Neural progenitor cell (in vitro differentiated cells): ENCODE data around the gene MRTFB. TPM values are rescaled to one million over a fixed set of nuclear protein-coding genes. Genes with fewer than 3 reads are reported as not detected.

Experiments
- DNase-seq: peaks from one replicate; pipeline ENCODE4 v3.0.0-alpha.2; 2016; ENCODE audit warnings: low spot score
- H2AFZ ChIP-seq: fragments of 200-600 bp; sonication (generic); replicated peaks from 2 replicates; pipeline ENCODE4 v1.6.1; 2016; ENCODE audit warnings: antibody characterized with exemption
- H3F3A ChIP-seq: fragments of 200-600 bp; sonication (generic); 2 replicates; pipeline ENCODE4 v1.6.1; 2016; ENCODE audit warnings: antibody characterized with exemption, low read depth
- H3K27ac ChIP-seq: fragments of 200-600 bp; sonication (generic); 2 replicates; pipeline ENCODE4 v1.5.1; 2016; ENCODE audit warnings: mild to moderate bottlenecking
- H3K27me3 ChIP-seq: fragments of 200-600 bp; sonication (generic); 2 replicates; pipeline ENCODE4 v1.6.1; 2016; ENCODE audit warnings: mild to moderate bottlenecking, moderate library complexity
- H3K36me3 ChIP-seq: fragments of 200-600 bp; sonication (generic); 2 replicates; pipeline ENCODE4 v1.5.1; 2016
- H3K4me1 ChIP-seq: fragments of 200-600 bp; sonication (generic); 2 replicates; pipeline ENCODE4 v1.6.1; 2016; ENCODE audit warnings: mixed run types
- H3K4me2 ChIP-seq: fragments of 200-600 bp; sonication (generic); 2 replicates; pipeline ENCODE4 v1.6.1; 2016
- H3K4me3 ChIP-seq: fragments of 200-600 bp; sonication (generic); 2 replicates; pipeline ENCODE4 v1.5.1; 2016
- H3K79me2 ChIP-seq: fragments of 200-600 bp; sonication (generic); 2 replicates; pipeline ENCODE4 v1.6.1; 2016; ENCODE audit warnings: low read depth
- H3K9ac ChIP-seq: fragments of 200-600 bp; sonication (generic); 2 replicates; pipeline ENCODE4 v1.6.1; 2016
- H3K9me3 ChIP-seq: fragments of 200-600 bp; sonication (generic); 2 replicates; pipeline ENCODE4 v1.5.1; 2016; ENCODE audit warnings: low read depth
- H4K20me1 ChIP-seq: fragments of 200-600 bp; sonication (generic); 2 replicates; pipeline ENCODE4 v1.6.1; 2016; ENCODE audit warnings: low read depth
- H3K27ac Mint-ChIP-seq: 3 replicates; pipeline ENCODE4 v1.8.0; 2021; ENCODE audit warnings: mixed read lengths
- H3K27me3 Mint-ChIP-seq: 2 replicates; pipeline ENCODE4 v1.8.0; 2022; ENCODE audit warnings: low read depth, mild to moderate bottlenecking, inconsistent platforms, moderate library complexity, mixed read lengths; ENCODE audit not compliant: insufficient read depth
- H3K36me3 Mint-ChIP-seq: 3 replicates; pipeline ENCODE4 v1.8.0; 2021; ENCODE audit warnings: mixed read lengths
- H3K4me1 Mint-ChIP-seq: 3 replicates; pipeline ENCODE4 v1.8.0; 2021; ENCODE audit warnings: mixed read lengths
- H3K4me3 Mint-ChIP-seq: 3 replicates; pipeline ENCODE4 v1.8.0; 2021; ENCODE audit warnings: mild to moderate bottlenecking, moderate library complexity, mixed read lengths
- H3K9me3 Mint-ChIP-seq: 3 replicates; pipeline ENCODE4 v1.8.0; 2020; ENCODE audit warnings: mixed read lengths
- EZH2 ChIP-seq: fragments of 200-600 bp; sonication (generic); IDR thresholded peaks from 2 replicates; pipeline ENCODE4 v1.6.1; 2017; ENCODE audit warnings: antibody characterized with exemption, mild to moderate bottlenecking, moderate library complexity
- EZH2phosphoT487 ChIP-seq: fragments of 200-600 bp; sonication (generic); IDR thresholded peaks from 2 replicates; pipeline ENCODE4 v1.6.1; 2017; ENCODE audit warnings: antibody characterized with exemption
- total RNA-seq: library from RNA; depleted of rRNA; stranded (reverse); fragments of >200 nt; gene quantifications from 2 replicates; pipeline ENCODE4 v1.2.3, GENCODE V29; 2015; ENCODE audit warnings: low replicate concordance
- TF ChIP-seq, protein P1 (sequence below): fragments of 200-600 bp; sonication (generic); IDR thresholded peaks from 2 replicates; pipeline ENCODE4 v1.5.1; 2017; ENCODE audit warnings: antibody characterized with exemption, mild to moderate bottlenecking

The MRTFB gene
- total RNA-seq, 1 donor from 2014 or later, result 26.8 TPM

DNA sequence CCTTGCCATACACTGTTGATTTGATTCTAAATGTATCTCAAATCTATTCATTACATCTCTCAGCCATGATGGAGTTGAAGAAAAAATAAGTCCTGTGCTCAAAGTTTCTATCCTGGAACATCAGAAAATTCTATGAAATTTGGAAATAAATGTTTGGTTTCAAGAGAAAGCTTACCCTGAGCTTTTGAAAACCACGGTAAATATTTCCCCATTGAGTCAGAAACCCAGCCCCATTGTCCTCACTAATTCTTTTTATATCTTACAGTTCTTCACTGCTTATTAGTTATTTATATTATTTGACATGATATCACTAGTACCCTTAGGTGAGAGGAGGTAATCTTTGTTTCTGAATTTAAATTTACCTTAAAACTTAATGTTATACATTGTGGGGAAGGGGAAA, 128.5 kb downstream of the MRTFB start:
- no peak for DNase-seq
- H3K4me3 Mint-ChIP-seq, result no peak overlapping the region
- H3K9me3 Mint-ChIP-seq, result no peaks in the 10 kb centered on the region
- no peaks in the 10 kb centered on the region for H3K36me3 Mint-ChIP-seq
- Histone ChIP-seq H3K4me1 (no peaks in the 10 kb centered on the region), H3K9ac (no peak overlapping the region), H3K27me3 (no peaks in the 10 kb centered on the region), H3F3A (no peaks in the 10 kb centered on the region), H3K9me3 (no peaks in the 10 kb centered on the region), H4K20me1 (peaks cover 6% of the 10 kb centered on the region), H2AFZ (no peak overlapping the region), H3K36me3 (peaks cover 5% of the 10 kb centered on the region), H3K79me2 (no peaks in the 10 kb centered on the region), H3K4me3 (no peak overlapping the region), H3K4me2 (no peak overlapping the region), H3K27ac (no peak overlapping the region)
- peaks cover 21% of the 10 kb centered on the region for H3K4me1 Mint-ChIP-seq
- H3K27ac Mint-ChIP-seq, result no peak overlapping the region
- TF ChIP-seq EZH2 (no peak), EZH2phosphoT487 (no peak)
- TF ChIP-seq, protein P1, sequence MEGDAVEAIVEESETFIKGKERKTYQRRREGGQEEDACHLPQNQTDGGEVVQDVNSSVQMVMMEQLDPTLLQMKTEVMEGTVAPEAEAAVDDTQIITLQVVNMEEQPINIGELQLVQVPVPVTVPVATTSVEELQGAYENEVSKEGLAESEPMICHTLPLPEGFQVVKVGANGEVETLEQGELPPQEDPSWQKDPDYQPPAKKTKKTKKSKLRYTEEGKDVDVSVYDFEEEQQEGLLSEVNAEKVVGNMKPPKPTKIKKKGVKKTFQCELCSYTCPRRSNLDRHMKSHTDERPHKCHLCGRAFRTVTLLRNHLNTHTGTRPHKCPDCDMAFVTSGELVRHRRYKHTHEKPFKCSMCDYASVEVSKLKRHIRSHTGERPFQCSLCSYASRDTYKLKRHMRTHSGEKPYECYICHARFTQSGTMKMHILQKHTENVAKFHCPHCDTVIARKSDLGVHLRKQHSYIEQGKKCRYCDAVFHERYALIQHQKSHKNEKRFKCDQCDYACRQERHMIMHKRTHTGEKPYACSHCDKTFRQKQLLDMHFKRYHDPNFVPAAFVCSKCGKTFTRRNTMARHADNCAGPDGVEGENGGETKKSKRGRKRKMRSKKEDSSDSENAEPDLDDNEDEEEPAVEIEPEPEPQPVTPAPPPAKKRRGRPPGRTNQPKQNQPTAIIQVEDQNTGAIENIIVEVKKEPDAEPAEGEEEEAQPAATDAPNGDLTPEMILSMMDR, result no peak
- no peaks in the 10 kb centered on the region for H3K27me3 Mint-ChIP-seq

DNA sequence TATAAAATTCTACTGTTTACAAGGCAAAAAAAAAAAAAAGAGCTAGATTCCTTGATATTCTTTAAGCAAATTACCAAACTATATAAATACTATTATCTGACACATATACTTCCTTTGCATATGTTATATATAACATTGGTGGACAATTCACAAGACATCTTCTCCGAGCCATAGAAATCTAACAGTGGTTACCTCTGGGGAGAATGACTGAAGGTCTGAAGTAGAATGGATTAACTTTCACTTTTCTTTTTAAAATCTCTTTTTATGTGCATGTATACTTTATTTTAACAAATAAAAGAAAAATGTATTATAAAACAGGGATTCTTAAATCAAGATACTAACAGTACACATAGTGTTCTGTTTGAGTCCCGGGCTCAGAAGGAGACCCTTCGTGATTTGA, 131.0 kb downstream of the MRTFB start:
- Histone ChIP-seq H3K4me2 (no peak overlapping the region), H3K9ac (no peak overlapping the region), H3K27me3 (no peaks in the 10 kb centered on the region), H3K79me2 (no peaks in the 10 kb centered on the region), H4K20me1 (peaks cover 3% of the 10 kb centered on the region), H3K9me3 (no peaks in the 10 kb centered on the region), H3K4me3 (no peak overlapping the region), H3K4me1 (no peaks in the 10 kb centered on the region), H3F3A (no peaks in the 10 kb centered on the region), H3K36me3 (peaks cover 5% of the 10 kb centered on the region), H3K27ac (no peak overlapping the region), H2AFZ (no peak overlapping the region)
- no peak overlapping the region for H3K27ac Mint-ChIP-seq
- H3K4me1 Mint-ChIP-seq, result no peaks in the 10 kb centered on the region
- H3K36me3 Mint-ChIP-seq, result peaks cover 2% of the 10 kb centered on the region
- H3K27me3 Mint-ChIP-seq, result no peaks in the 10 kb centered on the region
- no peak for DNase-seq
- H3K9me3 Mint-ChIP-seq, result no peaks in the 10 kb centered on the region
- TF ChIP-seq, protein P1, result no peak
- TF ChIP-seq EZH2phosphoT487 (no peak), EZH2 (no peak)
- no peak overlapping the region for H3K4me3 Mint-ChIP-seq

DNA sequence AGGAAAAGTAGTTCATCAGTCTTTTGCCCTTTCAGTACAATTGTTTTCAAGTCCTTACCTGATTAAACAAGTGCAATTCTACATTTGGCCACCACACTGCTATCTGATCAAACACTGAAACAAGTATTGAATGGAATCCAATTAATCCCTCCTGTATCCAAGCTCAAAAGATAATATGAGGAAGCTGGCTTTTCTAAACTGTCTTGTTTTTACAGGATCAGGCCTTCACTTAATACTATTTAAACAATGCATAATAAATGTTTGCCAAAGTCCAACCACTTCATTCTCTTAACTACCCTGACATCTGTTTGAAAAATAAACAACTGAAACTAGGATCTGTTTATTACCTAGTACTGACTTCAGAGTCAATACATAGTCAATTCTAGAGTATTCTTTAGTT, 131.6 kb downstream of the MRTFB start:
- Mint-ChIP-seq H3K4me1 (no peaks in the 10 kb centered on the region), H3K4me3 (no peak overlapping the region), H3K9me3 (no peaks in the 10 kb centered on the region), H3K36me3 (peaks cover 2% of the 10 kb centered on the region), H3K27me3 (no peaks in the 10 kb centered on the region), H3K27ac (no peak overlapping the region)
- H3K9me3 ChIP-seq, result no peaks in the 10 kb centered on the region
- no peak for TF ChIP-seq EZH2phosphoT487
- TF ChIP-seq, protein P1, result peak; percentile 37
- no peak for TF ChIP-seq EZH2
- H3K4me1 ChIP-seq, result no peaks in the 10 kb centered on the region
- peak; percentile 23 for DNase-seq
- no peak overlapping the region for H3K4me2 ChIP-seq
- peaks cover 2% of the 10 kb centered on the region for H3K36me3 ChIP-seq
- H3K27ac ChIP-seq, result no peak overlapping the region
- no peaks in the 10 kb centered on the region for H3K79me2 ChIP-seq
- no peak overlapping the region for H2AFZ ChIP-seq
- H3K4me3 ChIP-seq, result no peak overlapping the region
- peaks cover 8% of the 10 kb centered on the region for H4K20me1 ChIP-seq
- H3K9ac ChIP-seq, result no peak overlapping the region
- H3F3A ChIP-seq, result no peaks in the 10 kb centered on the region
- no peaks in the 10 kb centered on the region for H3K27me3 ChIP-seq
